HUES48 (cell line): Measurements from ENCODE around the gene SMYD3.

Source experiments
- H3K27ac ChIP-seq: one replicate; pipeline ENCODE4 v1.7.0; 2013; ENCODE audit warnings: low read depth, low read length, inconsistent platforms
- H3K27me3 ChIP-seq: 2 replicates; pipeline ENCODE4 v1.6.1; 2013; ENCODE audit warnings: mild to moderate bottlenecking, low read length; ENCODE audit not compliant: control insufficient read depth, insufficient read depth
- H3K36me3 ChIP-seq: 2 replicates; pipeline ENCODE4 v1.6.1; 2013; ENCODE audit warnings: low read length; ENCODE audit not compliant: control insufficient read depth, insufficient read depth
- H3K4me1 ChIP-seq: 2 replicates; pipeline ENCODE4 v1.6.1; 2013; ENCODE audit warnings: mild to moderate bottlenecking, low read length; ENCODE audit not compliant: control insufficient read depth, insufficient read depth
- H3K4me3 ChIP-seq: 2 replicates; pipeline ENCODE4 v1.5.1; 2013; ENCODE audit warnings: mild to moderate bottlenecking, low read depth, low read length
- H3K9ac ChIP-seq: 2 replicates; pipeline ENCODE4 v1.6.1; 2013; ENCODE audit warnings: mild to moderate bottlenecking, low read depth, low read length, moderate library complexity
- H3K9me3 ChIP-seq: 2 replicates; pipeline ENCODE4 v1.6.1; 2013; ENCODE audit warnings: low read length; ENCODE audit not compliant: control insufficient read depth, insufficient read depth

SMYD3 gene

GRCh38 chr1:246497331-246497915 is 9.7 kb downstream of the SMYD3 start:
- H3K36me3 ChIP-seq, result no peaks in the 10 kb centered on the region
- no peaks in the 10 kb centered on the region for H3K27me3 ChIP-seq
- no peak overlapping the region for H3K9ac ChIP-seq
- no peaks in the 10 kb centered on the region for H3K9me3 ChIP-seq
- peaks cover 2% of the 10 kb centered on the region for H3K4me1 ChIP-seq
- no peak overlapping the region for H3K27ac ChIP-seq
- no peak overlapping the region for H3K4me3 ChIP-seq

DNA sequence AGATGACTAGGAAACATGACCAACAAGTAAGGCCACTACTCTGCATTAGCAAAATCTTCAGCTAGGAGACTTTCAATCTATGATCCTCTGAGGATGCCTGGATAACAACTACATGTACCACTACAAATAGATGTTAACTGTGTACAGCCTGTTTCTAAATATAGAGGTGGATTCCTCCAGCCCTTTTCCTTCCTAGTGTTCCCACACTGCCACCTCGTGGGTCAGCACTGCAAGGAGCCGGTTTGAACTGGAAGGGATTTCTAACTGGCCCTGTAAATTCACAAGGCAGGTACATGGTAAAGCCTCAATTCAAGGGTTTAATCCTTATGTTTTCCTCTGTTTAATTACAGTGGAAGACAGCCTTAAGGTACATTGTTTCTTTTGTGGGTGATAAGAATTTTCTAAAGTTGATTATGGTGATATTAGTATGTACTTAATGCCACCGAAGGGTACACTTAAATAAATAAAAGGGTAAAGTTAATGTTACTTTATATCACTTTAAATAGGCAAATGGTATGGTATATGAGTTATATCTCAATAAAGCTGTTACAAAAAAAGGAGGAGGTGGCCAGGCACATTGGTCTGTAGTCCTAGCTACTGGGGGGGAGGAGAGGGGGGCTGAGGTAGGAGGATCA is 14.4 kb downstream of the SMYD3 start:
- Histone ChIP-seq H3K27ac (no peak overlapping the region), H3K9me3 (no peaks in the 10 kb centered on the region), H3K4me3 (no peak overlapping the region), H3K27me3 (no peaks in the 10 kb centered on the region), H3K36me3 (no peaks in the 10 kb centered on the region), H3K4me1 (peaks cover 5% of the 10 kb centered on the region), H3K9ac (no peak overlapping the region; the same call in 1 of the 2 replicates)

DNA sequence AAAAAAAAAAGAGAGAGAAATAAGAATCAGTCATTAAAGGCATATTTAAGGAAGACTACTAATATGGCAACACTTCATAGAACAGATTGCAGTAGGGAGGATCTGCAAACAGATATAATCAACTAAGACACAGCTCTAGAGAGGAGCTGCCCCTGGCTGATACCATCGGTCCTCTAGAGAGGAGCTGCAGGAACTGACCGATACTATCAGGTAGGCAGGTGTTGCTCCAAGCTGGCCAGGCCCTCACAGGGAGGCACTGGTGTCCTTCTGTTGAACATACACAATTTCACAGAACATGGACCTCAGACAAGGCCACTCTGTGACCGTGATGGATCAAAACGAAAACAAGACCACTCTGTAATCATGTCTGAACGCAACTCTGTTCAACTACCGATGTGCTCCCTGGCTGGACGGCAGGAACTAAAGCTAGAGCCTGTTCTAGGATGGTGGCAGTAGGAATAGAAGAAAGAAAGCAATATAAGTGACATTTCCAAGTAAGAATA is 15.5 kb downstream of the SMYD3 start:
- H3K9me3 ChIP-seq, result no peaks in the 10 kb centered on the region
- no peak overlapping the region for H3K4me3 ChIP-seq
- no peak overlapping the region for H3K9ac ChIP-seq
- H3K36me3 ChIP-seq, result no peaks in the 10 kb centered on the region
- peaks cover 5% of the 10 kb centered on the region for H3K4me1 ChIP-seq
- H3K27me3 ChIP-seq, result no peaks in the 10 kb centered on the region
- no peak overlapping the region for H3K27ac ChIP-seq

DNA sequence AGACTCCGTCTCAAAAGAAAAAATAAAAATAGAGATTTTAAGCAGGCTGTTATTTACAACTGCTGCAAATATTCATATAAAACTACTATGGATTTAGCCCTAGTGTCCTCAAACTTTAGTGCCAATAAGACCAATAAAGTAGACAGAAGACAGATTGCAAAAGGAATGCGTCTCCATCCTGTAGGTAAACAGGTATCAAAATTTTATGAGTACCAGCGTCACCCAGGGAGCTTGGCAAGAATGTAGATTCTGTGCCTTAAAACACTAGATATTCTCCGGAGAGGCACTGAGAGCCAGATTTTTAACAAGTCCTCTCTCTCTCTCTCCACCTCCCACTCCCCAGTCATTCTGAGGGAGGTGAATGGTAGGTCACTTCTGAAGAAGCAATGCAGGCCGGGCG is 18.4 kb downstream of the SMYD3 start:
- no peaks in the 10 kb centered on the region for H3K27me3 ChIP-seq
- H3K4me3 ChIP-seq, result no peak overlapping the region
- H3K9me3 ChIP-seq, result no peaks in the 10 kb centered on the region
- no peak overlapping the region for H3K9ac ChIP-seq
- peaks cover 5% of the 10 kb centered on the region for H3K4me1 ChIP-seq
- H3K36me3 ChIP-seq, result no peaks in the 10 kb centered on the region
- no peak overlapping the region for H3K27ac ChIP-seq

GRCh38 chr1:246483569-246483933 is 23.5 kb downstream of the SMYD3 start:
- Histone ChIP-seq H3K36me3 (no peaks in the 10 kb centered on the region), H3K4me3 (no peak overlapping the region), H3K4me1 (no peaks in the 10 kb centered on the region), H3K27me3 (no peaks in the 10 kb centered on the region), H3K9me3 (no peaks in the 10 kb centered on the region), H3K9ac (no peak overlapping the region), H3K27ac (no peak overlapping the region)

GRCh38 chr1:246482805-246483568 is 24.1 kb downstream of the SMYD3 start:
- H3K36me3 ChIP-seq, result no peaks in the 10 kb centered on the region
- H3K27ac ChIP-seq, result no peak overlapping the region
- no peaks in the 10 kb centered on the region for H3K9me3 ChIP-seq
- no peaks in the 10 kb centered on the region for H3K4me1 ChIP-seq
- no peaks in the 10 kb centered on the region for H3K27me3 ChIP-seq
- no peak overlapping the region for H3K4me3 ChIP-seq
- no peak overlapping the region for H3K9ac ChIP-seq

DNA sequence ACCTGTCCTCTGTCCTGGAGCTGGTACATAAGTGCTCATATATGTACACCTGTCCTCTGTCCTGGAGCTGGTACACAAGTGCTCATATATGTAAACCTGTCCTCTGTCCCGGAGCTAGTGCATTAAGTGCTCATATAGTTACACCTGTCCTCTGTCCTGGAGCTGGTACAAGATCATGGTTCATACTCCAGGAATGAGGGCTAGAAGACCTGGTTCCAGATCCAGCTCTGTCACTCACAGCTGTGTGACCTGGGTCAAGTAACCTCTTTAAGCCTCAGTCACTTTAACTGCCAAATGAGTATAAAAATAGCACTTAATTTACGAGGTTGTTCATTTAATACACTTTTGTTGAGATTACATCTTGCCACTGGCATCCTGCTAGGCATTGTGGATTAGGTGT is 28.0 kb downstream of the SMYD3 start:
- Histone ChIP-seq H3K4me1 (no peaks in the 10 kb centered on the region), H3K4me3 (no peak overlapping the region)

DNA sequence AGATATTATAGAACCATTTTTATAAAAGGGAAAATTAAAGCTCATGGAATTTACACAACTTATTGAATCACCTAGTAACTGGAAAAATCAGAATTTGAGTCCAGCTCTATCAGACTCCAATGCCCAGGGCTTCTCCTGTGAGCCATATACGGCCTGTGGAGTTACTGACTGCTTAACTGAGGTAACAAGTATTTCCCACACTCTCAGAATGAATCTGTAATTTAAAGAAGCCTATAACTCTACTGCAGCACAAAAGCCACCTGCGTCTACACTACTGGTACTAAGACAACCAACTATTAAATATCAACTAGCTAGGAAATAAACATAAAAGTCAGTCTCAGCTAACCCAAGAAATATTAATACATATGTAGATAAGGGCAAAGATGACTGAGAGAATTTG is 29.4 kb downstream of the SMYD3 start:
- H3K4me1 ChIP-seq, result no peaks in the 10 kb centered on the region; the same call in 1 of the 2 replicates
- H3K36me3 ChIP-seq, result no peaks in the 10 kb centered on the region
- H3K9ac ChIP-seq, result no peak overlapping the region
- no peaks in the 10 kb centered on the region for H3K9me3 ChIP-seq
- H3K27me3 ChIP-seq, result no peaks in the 10 kb centered on the region
- H3K4me3 ChIP-seq, result no peak overlapping the region
- no peak overlapping the region for H3K27ac ChIP-seq

More for the DNA sequence above, 28.0 kb downstream of the SMYD3 start:
- H3K27ac ChIP-seq, result no peak overlapping the region
- no peaks in the 10 kb centered on the region for H3K27me3 ChIP-seq
- H3K9ac ChIP-seq, result no peak overlapping the region
- H3K36me3 ChIP-seq, result no peaks in the 10 kb centered on the region
- no peaks in the 10 kb centered on the region for H3K9me3 ChIP-seq

GRCh38 chr1:246476771-246477170 is 30.3 kb downstream of the SMYD3 start:
- Histone ChIP-seq H3K27ac (no peak overlapping the region), H3K27me3 (no peaks in the 10 kb centered on the region), H3K9me3 (no peaks in the 10 kb centered on the region), H3K36me3 (no peaks in the 10 kb centered on the region), H3K9ac (no peak overlapping the region), H3K4me1 (no peaks in the 10 kb centered on the region; the same call in 1 of the 2 replicates), H3K4me3 (no peak overlapping the region)

- Histone ChIP-seq H3K36me3 (no peaks in the 10 kb centered on the region), H3K27me3 (no peaks in the 10 kb centered on the region), H3K9ac (no peak overlapping the region), H3K4me1 (no peaks in the 10 kb centered on the region; the same call in 1 of the 2 replicates), H3K27ac (no peak overlapping the region), H3K4me3 (no peak overlapping the region), H3K9me3 (no peaks in the 10 kb centered on the region)
Observed at GRCh38 chr1:246471688-246472087, 35.4 kb downstream of the SMYD3 start.

- no peaks in the 10 kb centered on the region; the same call in 1 of the 2 replicates for H3K4me1 ChIP-seq
- no peaks in the 10 kb centered on the region for H3K36me3 ChIP-seq
- H3K27ac ChIP-seq, result no peak overlapping the region
- H3K9me3 ChIP-seq, result no peaks in the 10 kb centered on the region
- no peaks in the 10 kb centered on the region for H3K27me3 ChIP-seq
- no peak overlapping the region for H3K9ac ChIP-seq
- no peak overlapping the region for H3K4me3 ChIP-seq
Observed at GRCh38 chr1:246470585-246470984, 36.5 kb downstream of the SMYD3 start.
